HFF-Myc (cell line): ENCODE data around the gene PRKCE.

Source experiments
- DNase-seq: peaks from one replicate; pipeline ENCODE4 v3.0.0-alpha.2; 2011; ENCODE audit warnings: low read depth; ENCODE audit errors: extremely low read depth
- H3K4me3 ChIP-seq: replicated peaks from 2 replicates; pipeline ENCODE4 v1.5.1; 2011; ENCODE audit warnings: low read depth, mild to moderate bottlenecking, control low read depth, low read length
- CTCF ChIP-seq: IDR thresholded peaks from 2 replicates; pipeline ENCODE4 v1.5.1; 2012; ENCODE audit warnings: mild to moderate bottlenecking, low read depth, low read length, control low read depth; ENCODE audit errors: missing control alignments

The PRKCE gene

GRCh38 chr2:45907592-45907991 lies 256.1 kb downstream of the PRKCE start:
- no peak for DNase-seq
- H3K4me3 ChIP-seq: no peak overlapping the region
- no peak for TF ChIP-seq CTCF

- H3K4me3 ChIP-seq: no peak overlapping the region
- DNase-seq: no peak
- TF ChIP-seq CTCF: no peak
These were observed 257.1 kb downstream of the PRKCE start for GRCh38 chr2:45908316-45909170.

- H3K4me3 ChIP-seq: no peak overlapping the region
- DNase-seq: no peak
These were observed 257.7 kb downstream of the PRKCE start for GRCh38 chr2:45909171-45909565.

GRCh38 chr2:45909677-45910191 lies 258.3 kb downstream of the PRKCE start:
- no peak for DNase-seq
- TF ChIP-seq CTCF: no peak
- no peak overlapping the region for H3K4me3 ChIP-seq

More at GRCh38 chr2:45909171-45909565, 257.7 kb downstream of the PRKCE start:
- TF ChIP-seq CTCF: no peak

GRCh38 chr2:45910473-45911060 lies 259.1 kb downstream of the PRKCE start:
- DNase-seq: no peak
- no peak for TF ChIP-seq CTCF
- no peak overlapping the region for H3K4me3 ChIP-seq

GRCh38 chr2:45911538-45911937 lies 260.1 kb downstream of the PRKCE start:
- TF ChIP-seq CTCF: no peak
- no peak for DNase-seq
- H3K4me3 ChIP-seq: no peak overlapping the region
